ENCODE results near the gene SLC17A3.

The SLC17A3 gene

GRCh38 chr6:25844518-25844917, 29.5 kb downstream of the SLC17A3 start:
- TF ChIP-seq MAX (IDR thresholded peaks at IDR 0.05) (no peak), TAF1 (IDR thresholded peaks at IDR 0.05; ENCODE audit: low read depth) (no peak), CEBPB (IDR thresholded peaks at IDR 0.05) (no peak), YY1 (IDR thresholded peaks at IDR 0.05; ENCODE audit: low read depth) (no peak), NFIC (IDR thresholded peaks at IDR 0.05) (no peak), REST (IDR thresholded peaks at IDR 0.05; ENCODE audit: low read depth) (no peak), FOXM1 (IDR thresholded peaks at IDR 0.05; ENCODE audit: borderline replicate concordance, low read depth) (no peak), TCF12 (IDR thresholded peaks at IDR 0.05; ENCODE audit: low read depth) (no peak), EP300 (IDR thresholded peaks at IDR 0.05; ENCODE audit: borderline replicate concordance) (no peak), ZBTB7A (IDR thresholded peaks at IDR 0.05; ENCODE audit: low read depth) (no peak), CREB1 (IDR thresholded peaks at IDR 0.05; ENCODE audit: low read depth) (no peak), USF1 (IDR thresholded peaks at IDR 0.05) (no peak), EGR1 (IDR thresholded peaks at IDR 0.05) (no peak), TEAD4 (IDR thresholded peaks at IDR 0.05) (no peak), RAD21 (IDR thresholded peaks at IDR 0.05; ENCODE audit: low read depth) (no peak)

GRCh38 chr6:25842526-25842925, 31.5 kb downstream of the SLC17A3 start:
- TF ChIP-seq FOXM1 (IDR thresholded peaks at IDR 0.05; ENCODE audit: borderline replicate concordance, low read depth) (no peak), TCF12 (IDR thresholded peaks at IDR 0.05; ENCODE audit: low read depth) (no peak)

- TF ChIP-seq RAD21 (IDR thresholded peaks at IDR 0.05; ENCODE audit: low read depth) (no peak), MAX (IDR thresholded peaks at IDR 0.05) (no peak), NFIC (IDR thresholded peaks at IDR 0.05) (no peak), EGR1 (IDR thresholded peaks at IDR 0.05) (no peak), TEAD4 (IDR thresholded peaks at IDR 0.05) (no peak)
Observed at GRCh38 chr6:25835442-25836283, 38.4 kb downstream of the SLC17A3 start.

GRCh38 chr6:25834950-25835349, 39.1 kb downstream of the SLC17A3 start:
- TF ChIP-seq REST (IDR thresholded peaks at IDR 0.05; ENCODE audit: low read depth) = no peak
- no peak for TF ChIP-seq CREB1 (IDR thresholded peaks at IDR 0.05; ENCODE audit: low read depth)
- TF ChIP-seq CEBPB (IDR thresholded peaks at IDR 0.05) = no peak

- no peak for TF ChIP-seq TAF1 (IDR thresholded peaks at IDR 0.05; ENCODE audit: low read depth)
Observed at GRCh38 chr6:25833136-25833535, 40.9 kb downstream of the SLC17A3 start.

- TF ChIP-seq CREB1 (IDR thresholded peaks at IDR 0.05; ENCODE audit: low read depth) (no peak), REST (IDR thresholded peaks at IDR 0.05; ENCODE audit: low read depth) (no peak), NFIC (IDR thresholded peaks at IDR 0.05) (no peak), RAD21 (IDR thresholded peaks at IDR 0.05; ENCODE audit: low read depth) (no peak), EP300 (IDR thresholded peaks at IDR 0.05; ENCODE audit: borderline replicate concordance) (no peak)
Observed at GRCh38 chr6:25832670-25833069, 41.4 kb downstream of the SLC17A3 start.
